ENCODE measurements around the gene OGFOD3.
"Not testable (repeated sequence)": the region's sequence is repeated elsewhere in the genome, so short reads cannot be mapped to it uniquely, and the experiment has no call there.

Gene OGFOD3

DNA sequence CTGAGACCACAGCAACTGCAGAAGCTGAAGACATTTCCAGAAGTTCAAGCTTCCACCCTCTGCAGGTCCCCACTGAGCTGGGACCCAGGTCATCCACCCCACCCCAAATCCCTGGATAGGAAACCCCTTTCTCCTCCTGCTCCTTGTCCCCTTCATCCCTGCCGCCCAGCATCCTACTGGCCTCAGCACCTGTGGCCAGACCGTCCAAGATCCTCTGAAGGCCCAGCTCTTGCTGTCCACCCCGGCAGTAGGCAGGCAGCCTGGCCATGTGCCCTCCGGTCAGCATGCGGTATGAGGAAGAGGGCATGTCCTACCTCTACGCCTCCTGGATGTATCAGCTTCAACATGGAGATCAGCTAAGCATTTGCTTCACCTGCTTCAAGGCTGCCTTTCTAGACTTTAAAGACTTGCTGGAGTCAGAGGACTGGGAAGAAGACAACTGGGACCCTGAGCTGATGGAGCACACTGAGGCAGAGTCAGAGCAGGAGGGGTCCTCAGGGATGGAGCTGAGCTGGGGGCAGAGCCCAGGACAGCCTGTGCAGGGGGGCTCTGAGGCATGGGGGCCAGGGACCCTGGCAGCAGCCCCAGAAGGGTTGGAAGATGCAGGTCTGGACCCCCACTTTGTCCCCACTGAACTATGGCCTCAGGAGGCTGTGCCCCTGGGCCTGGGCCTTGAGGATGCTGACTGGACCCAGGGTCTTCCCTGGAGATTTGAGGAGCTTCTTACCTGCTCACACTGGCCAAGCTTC is 56.3 kb downstream of the OGFOD3 start:
- Histone ChIP-seq H3K9me2 (replicated peaks; ENCODE audit: insufficient read depth, low read length) (no peaks in the 10 kb centered on the region), H3K9me3 (ENCODE audit: insufficient read depth, low read length) (no peaks in the 10 kb centered on the region), H3K9ac (ENCODE audit: low read length) (no peak overlapping the region), H3K36me3 (ENCODE audit: low read length) (no peaks in the 10 kb centered on the region), H3K79me2 (ENCODE audit: insufficient read depth, low read length) (no peaks in the 10 kb centered on the region), H3K4me2 (ENCODE audit: low read depth, low read length, poor library complexity, severe bottlenecking) (no peak overlapping the region), H3K27me3 (ENCODE audit: low read length) (no peaks in the 10 kb centered on the region), H2AFZ (ENCODE audit: low read depth, low read length, severe bottlenecking) (no peak overlapping the region), H3K4me3 (ENCODE audit: insufficient read depth, low read length, poor library complexity, severe bottlenecking) (no peak overlapping the region), H3K27ac (ENCODE audit: low read depth, low read length) (no peak overlapping the region), H4K20me1 (ENCODE audit: low read depth, low read length) (no peaks in the 10 kb centered on the region), H3F3A (ENCODE audit: insufficient read depth) (0 out of 2 replicates have a peak, but pooled peaks cover 2% of the 10 kb centered on the region)
- TF ChIP-seq, protein P1, sequence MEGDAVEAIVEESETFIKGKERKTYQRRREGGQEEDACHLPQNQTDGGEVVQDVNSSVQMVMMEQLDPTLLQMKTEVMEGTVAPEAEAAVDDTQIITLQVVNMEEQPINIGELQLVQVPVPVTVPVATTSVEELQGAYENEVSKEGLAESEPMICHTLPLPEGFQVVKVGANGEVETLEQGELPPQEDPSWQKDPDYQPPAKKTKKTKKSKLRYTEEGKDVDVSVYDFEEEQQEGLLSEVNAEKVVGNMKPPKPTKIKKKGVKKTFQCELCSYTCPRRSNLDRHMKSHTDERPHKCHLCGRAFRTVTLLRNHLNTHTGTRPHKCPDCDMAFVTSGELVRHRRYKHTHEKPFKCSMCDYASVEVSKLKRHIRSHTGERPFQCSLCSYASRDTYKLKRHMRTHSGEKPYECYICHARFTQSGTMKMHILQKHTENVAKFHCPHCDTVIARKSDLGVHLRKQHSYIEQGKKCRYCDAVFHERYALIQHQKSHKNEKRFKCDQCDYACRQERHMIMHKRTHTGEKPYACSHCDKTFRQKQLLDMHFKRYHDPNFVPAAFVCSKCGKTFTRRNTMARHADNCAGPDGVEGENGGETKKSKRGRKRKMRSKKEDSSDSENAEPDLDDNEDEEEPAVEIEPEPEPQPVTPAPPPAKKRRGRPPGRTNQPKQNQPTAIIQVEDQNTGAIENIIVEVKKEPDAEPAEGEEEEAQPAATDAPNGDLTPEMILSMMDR (IDR thresholded peaks at IDR 0.05; ENCODE audit: insufficient read depth, low read length, poor library complexity, severe bottlenecking) = no peak
- TF ChIP-seq EZH2phosphoT487 (conservative IDR thresholded peaks at IDR 0.05; ENCODE audit: low read length) = no peak

DNA sequence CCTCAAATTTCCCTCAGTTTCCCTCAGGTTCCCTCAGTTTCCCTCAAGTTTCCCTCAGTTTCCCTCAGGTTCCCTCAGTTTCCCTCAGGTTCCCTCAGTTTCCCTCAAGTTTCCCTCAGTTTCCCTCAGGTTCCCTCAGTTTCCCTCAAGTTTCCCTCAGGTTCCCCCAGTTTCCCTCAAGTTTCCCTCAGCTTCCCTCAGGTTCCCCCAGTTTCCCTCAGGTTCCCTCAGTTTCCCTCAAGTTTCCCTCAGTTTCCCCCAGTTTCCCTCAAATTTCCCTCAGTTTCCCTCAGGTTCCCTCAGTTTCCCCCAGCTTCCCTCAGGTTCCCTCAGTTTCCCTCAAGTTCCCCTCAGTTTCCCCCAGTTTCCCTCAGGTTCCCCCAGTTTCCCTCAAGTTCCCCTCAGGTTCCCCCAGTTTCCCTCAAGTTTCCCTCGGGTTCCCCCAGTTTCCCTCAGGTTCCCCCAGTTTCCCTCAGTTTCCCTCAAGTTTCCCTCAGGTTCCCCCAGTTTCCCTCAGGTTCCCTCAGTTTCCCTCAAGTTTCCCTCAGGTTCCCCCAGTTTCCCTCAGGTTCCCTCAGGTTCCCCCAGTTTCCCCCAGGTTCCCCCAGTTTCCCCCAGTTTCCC is 58.8 kb downstream of the OGFOD3 start:
- not testable (repeated sequence) for H3K36me3 ChIP-seq (ENCODE audit: low read length); H3K9ac ChIP-seq (ENCODE audit: low read length); H3K4me2 ChIP-seq (ENCODE audit: low read depth, low read length, poor library complexity, severe bottlenecking); H4K20me1 ChIP-seq (ENCODE audit: low read depth, low read length); H3K27ac ChIP-seq (ENCODE audit: low read depth, low read length); H3K4me3 ChIP-seq (ENCODE audit: insufficient read depth, low read length, poor library complexity, severe bottlenecking); H3K9me2 ChIP-seq (replicated peaks; ENCODE audit: insufficient read depth, low read length); H3K27me3 ChIP-seq (ENCODE audit: low read length); H3K9me3 ChIP-seq (ENCODE audit: insufficient read depth, low read length); H3F3A ChIP-seq (ENCODE audit: insufficient read depth); H2AFZ ChIP-seq (ENCODE audit: low read depth, low read length, severe bottlenecking); H3K79me2 ChIP-seq (ENCODE audit: insufficient read depth, low read length)

DNA sequence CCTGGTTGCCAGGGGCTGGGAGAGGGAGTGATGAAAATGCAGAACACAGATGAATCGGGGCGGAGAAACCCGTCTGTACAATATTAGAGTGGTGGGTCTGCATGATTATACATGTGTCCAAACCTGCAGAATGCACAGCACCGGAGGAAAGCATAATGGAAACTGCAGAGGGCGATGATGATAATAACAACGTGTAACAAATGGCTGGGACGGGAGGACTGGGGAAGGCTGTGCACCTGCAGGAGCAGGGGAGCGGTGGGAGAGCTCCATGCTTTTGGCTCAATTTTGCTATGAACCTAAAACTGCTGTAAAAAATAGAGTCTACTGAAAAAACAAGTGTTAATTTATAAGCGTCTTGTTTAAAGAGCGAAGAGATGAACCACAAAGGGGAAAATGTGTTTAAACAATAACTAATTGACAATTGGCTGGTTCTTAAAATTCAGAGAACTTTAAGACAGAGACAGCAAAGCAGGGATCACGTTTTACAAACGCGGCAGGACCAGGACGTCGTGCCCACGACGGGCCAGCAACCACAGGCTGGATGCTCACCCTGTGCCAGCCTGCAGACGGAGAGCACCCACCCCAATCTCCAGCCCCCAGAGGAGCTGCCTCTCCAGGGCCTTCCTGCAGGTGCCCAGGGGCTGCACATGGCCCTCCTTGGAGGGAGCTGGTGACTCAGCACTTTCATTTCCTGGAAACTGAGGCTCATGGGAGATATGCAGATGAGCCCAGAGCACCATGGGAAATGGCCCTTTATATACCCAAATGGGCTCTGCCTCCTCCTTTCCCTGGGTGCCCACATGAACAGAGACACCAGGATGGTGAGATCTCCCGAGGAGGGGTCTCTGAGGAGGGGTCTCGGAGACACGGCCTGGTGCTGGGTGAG is 59.7 kb downstream of the OGFOD3 start, which contains the start of gene TEX19:
Gene TEX19 (plus strand): TSS at position 783 of the 886 bp plus-strand sequence. CDS start 2,904 bp downstream, outside the sequence.
- Histone ChIP-seq H3K4me2 (ENCODE audit: low read depth, low read length, poor library complexity, severe bottlenecking) (no peak within 1 kb of the TSS), H3K27ac (ENCODE audit: low read depth, low read length) (no peak within 1 kb of the TSS), H3K9ac (ENCODE audit: low read length) (no peak within 1 kb of the TSS), H3F3A (ENCODE audit: insufficient read depth) (no peaks in the 10 kb centered on the region), H3K27me3 (ENCODE audit: low read length) (no peaks in the 10 kb centered on the region), H3K4me3 (ENCODE audit: insufficient read depth, low read length, poor library complexity, severe bottlenecking) (no peak within 1 kb of the TSS), H3K36me3 (ENCODE audit: low read length) (no peaks in the 10 kb centered on the region), H3K79me2 (ENCODE audit: insufficient read depth, low read length) (no peaks in the 10 kb centered on the region), H2AFZ (ENCODE audit: low read depth, low read length, severe bottlenecking) (no peak within 1 kb of the TSS), H3K9me2 (replicated peaks; ENCODE audit: insufficient read depth, low read length) (no peaks in the 10 kb centered on the region), H4K20me1 (ENCODE audit: low read depth, low read length) (no peaks in the 10 kb centered on the region), H3K9me3 (ENCODE audit: insufficient read depth, low read length) (no peaks in the 10 kb centered on the region)
- TF ChIP-seq EZH2phosphoT487 (conservative IDR thresholded peaks at IDR 0.05; ENCODE audit: low read length) = no peak
- TF ChIP-seq, protein P1 (IDR thresholded peaks at IDR 0.05; ENCODE audit: insufficient read depth, low read length, poor library complexity, severe bottlenecking) = no peak

Data from SU-DHL-6 (cell line).